Lung (tissue), 12 donors: ENCODE measurements around the gene LRFN5. TPM values are rescaled to one million over a fixed set of nuclear protein-coding genes. Genes with fewer than 3 reads are reported as not detected.

Experiments
- ATAC-seq: fragments of 200-7000 bp; cut with Tn5 transposase; one replicate; pipeline ENCODE4 v1.9.1; 2020; ENCODE audit warnings: moderate number of reproducible peaks; ENCODE audit not compliant: insufficient read depth, low FRiP score
- DNase-seq, 3 donors: peaks; one replicate each; pipeline ENCODE4 v3.0.0-alpha.2; 2013 to 2017
- H3K27ac ChIP-seq, 2 donors: one replicate each; pipeline ENCODE4 v1.5.1; 2013; ENCODE audit warnings: mild to moderate bottlenecking in 2 of 2, moderate library complexity in 2 of 2, control low read depth in 1 of 2, inconsistent platforms in 1 of 2, low read depth in 1 of 2, low read length in 1 of 2
- H3K27me3 ChIP-seq, 3 donors: one replicate each; pipeline ENCODE4 v1.5.1; 2013; ENCODE audit warnings: low read length in 2 of 3; ENCODE audit not compliant: control insufficient read depth in 3 of 3, insufficient read depth in 3 of 3
- H3K36me3 ChIP-seq, 4 donors: one replicate each; pipeline ENCODE4 v1.5.1; 2013; ENCODE audit warnings: low read length in 4 of 4, mild to moderate bottlenecking in 1 of 4, moderate library complexity in 1 of 4; ENCODE audit not compliant: control insufficient read depth in 4 of 4, insufficient read depth in 4 of 4
- H3K4me1 ChIP-seq, 5 donors: one replicate each; pipeline ENCODE4 v1.5.1; 2013; ENCODE audit warnings: low read length in 5 of 5, mild to moderate bottlenecking in 2 of 5, moderate library complexity in 1 of 5; ENCODE audit not compliant: control insufficient read depth in 5 of 5, insufficient read depth in 5 of 5
- H3K4me3 ChIP-seq: one replicate; pipeline ENCODE4 v1.5.1; 2013; ENCODE audit warnings: mild to moderate bottlenecking, control low read depth, moderate library complexity
- H3K9ac ChIP-seq, 2 donors: one replicate each; pipeline ENCODE4 v1.5.1; 2013; ENCODE audit warnings: low read length in 2 of 2, control low read depth in 1 of 2; ENCODE audit not compliant: insufficient read depth in 1 of 2
- H3K9me3 ChIP-seq, 4 donors: one replicate each; pipeline ENCODE4 v1.5.1; 2013; ENCODE audit warnings: low read length in 3 of 4, mild to moderate bottlenecking in 1 of 4, moderate library complexity in 1 of 4; ENCODE audit not compliant: control insufficient read depth in 4 of 4, insufficient read depth in 3 of 4
- WGBS, 2 donors: extraction: QIAGEN DNeasy Blood & Tissue Kit; methylation state at CpG; one replicate each; pipeline ENCODE4 v1.1.7; 2013; 5-methylcytosine and 5-hydroxymethylcytosine counted together
- polyA plus RNA-seq, 2 donors: library from polyadenylated mRNA; stranded (reverse); fragments of 200-250 nt; gene quantifications; one replicate each; pipeline ENCODE4 v1.2.1, GENCODE V29; 2013
- total RNA-seq, 2 donors: library from RNA; depleted of rRNA in 1 of 2; stranded (reverse); fragments of >200 nt in 1 of 2; gene quantifications; one replicate each; pipeline ENCODE4 v1.2.1, GENCODE V29; 2014 to 2021
- TF ChIP-seq, protein P1 (sequence below): IDR thresholded peaks from 2 replicates; pipeline ENCODE4 v1.5.1; 2012; ENCODE audit warnings: mild to moderate bottlenecking; ENCODE audit errors: control extremely low read depth, extremely low read depth
- donor health status: control.
- donor health status: control.
- donor health status: Bipolar disorder and iron deficiency.
- donor health status: healthy.
- donor health status: DM: yes; HTN: yes; CAD: no.

The LRFN5 gene
- total and polyA plus RNA-seq, 4 donors, result 0.40 to 12.6 (median 1.2) TPM

DNA sequence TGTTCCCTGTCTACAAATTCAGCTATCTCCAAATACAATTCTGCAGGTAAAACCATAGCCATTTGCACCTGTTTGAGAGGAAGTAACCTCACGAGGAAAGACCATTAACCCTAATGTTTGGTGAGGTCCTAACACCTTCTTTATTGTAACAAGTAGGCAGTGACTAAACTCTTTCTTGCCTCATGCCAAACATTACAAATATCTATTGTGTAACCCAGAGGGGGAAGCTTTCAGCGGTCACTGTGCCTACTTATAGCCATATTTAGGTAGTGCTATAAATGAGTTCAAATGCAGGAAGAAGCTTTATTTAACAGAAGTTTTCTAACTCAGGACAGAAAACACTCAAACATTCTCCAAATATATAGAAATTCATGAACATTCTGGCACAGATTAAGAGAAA lies 252.7 kb downstream of the LRFN5 start:
- Histone ChIP-seq H3K4me3 (no peak overlapping the region), H3K4me1 (no peaks in the 10 kb centered on the region), H3K36me3 (no peaks in the 10 kb centered on the region), H3K27me3 (no peaks in the 10 kb centered on the region), H3K27ac (no peak overlapping the region), H3K9me3 (peaks cover 0 to 4% (median 0%) of the 10 kb centered on the region in 4 donors), H3K9ac (no peak overlapping the region)
- WGBS, 2 donors, result 42 to 46% methylated on average over 2 of the region's 2 CpGs
- TF ChIP-seq, protein P1, sequence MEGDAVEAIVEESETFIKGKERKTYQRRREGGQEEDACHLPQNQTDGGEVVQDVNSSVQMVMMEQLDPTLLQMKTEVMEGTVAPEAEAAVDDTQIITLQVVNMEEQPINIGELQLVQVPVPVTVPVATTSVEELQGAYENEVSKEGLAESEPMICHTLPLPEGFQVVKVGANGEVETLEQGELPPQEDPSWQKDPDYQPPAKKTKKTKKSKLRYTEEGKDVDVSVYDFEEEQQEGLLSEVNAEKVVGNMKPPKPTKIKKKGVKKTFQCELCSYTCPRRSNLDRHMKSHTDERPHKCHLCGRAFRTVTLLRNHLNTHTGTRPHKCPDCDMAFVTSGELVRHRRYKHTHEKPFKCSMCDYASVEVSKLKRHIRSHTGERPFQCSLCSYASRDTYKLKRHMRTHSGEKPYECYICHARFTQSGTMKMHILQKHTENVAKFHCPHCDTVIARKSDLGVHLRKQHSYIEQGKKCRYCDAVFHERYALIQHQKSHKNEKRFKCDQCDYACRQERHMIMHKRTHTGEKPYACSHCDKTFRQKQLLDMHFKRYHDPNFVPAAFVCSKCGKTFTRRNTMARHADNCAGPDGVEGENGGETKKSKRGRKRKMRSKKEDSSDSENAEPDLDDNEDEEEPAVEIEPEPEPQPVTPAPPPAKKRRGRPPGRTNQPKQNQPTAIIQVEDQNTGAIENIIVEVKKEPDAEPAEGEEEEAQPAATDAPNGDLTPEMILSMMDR, result no peak
- ATAC-seq, result no peak
- peak in 1 of 3 donors; percentile 6 for DNase-seq

DNA sequence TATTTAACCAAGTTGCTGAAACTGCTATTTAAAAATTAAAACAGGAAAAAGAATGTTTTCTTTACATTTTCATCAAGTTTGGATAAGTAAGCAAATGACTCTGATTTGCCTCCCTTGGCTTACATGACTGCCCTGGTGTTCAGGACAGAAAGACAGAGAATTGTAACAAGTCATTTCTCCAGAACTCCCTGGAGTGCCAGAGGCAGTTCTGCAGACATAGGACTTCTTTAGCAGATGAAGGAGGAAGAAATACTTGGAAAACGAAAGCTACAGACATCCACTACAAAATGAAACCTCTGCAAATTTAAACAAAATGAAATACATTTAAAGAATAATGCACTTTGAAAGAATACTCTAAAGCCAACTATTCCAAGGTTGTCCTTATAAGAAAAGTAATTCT lies 253.9 kb downstream of the LRFN5 start:
- no peaks in the 10 kb centered on the region for H3K27me3 ChIP-seq
- H3K4me1 ChIP-seq, result no peaks in the 10 kb centered on the region
- no peaks in the 10 kb centered on the region for H3K36me3 ChIP-seq
- no peak for ATAC-seq
- 49 to 57% methylated on average over 1 of the region's 1 CpG for WGBS, 2 donors
- no peak overlapping the region for H3K4me3 ChIP-seq
- peaks cover 0 to 4% (median 0%) of the 10 kb centered on the region in 4 donors for H3K9me3 ChIP-seq
- no peak overlapping the region for H3K27ac ChIP-seq
- H3K9ac ChIP-seq, result no peak overlapping the region
- TF ChIP-seq, protein P1, result no peak
- peak in 2 of 3 donors; percentile 11 to 29 for DNase-seq

DNA sequence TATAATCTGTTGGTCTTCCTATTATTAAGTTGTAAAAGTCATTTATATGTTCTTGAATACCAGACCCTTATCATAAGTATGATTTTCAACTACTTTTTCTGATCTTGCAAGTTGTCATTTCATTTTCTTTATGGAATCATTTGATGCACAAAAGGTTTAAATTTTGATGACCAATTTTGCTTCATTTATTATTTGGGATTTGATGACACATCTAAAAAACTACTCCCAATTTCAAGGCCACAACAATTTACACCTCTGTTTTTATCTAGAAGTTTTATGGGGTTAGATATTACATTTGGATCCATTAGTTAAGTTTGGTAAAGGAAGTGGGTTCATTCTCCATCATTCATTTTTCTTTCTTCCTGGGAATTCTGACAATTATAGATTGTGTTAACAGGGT lies 259.2 kb downstream of the LRFN5 start:
- ATAC-seq (no peak), DNase-seq (no peak)
- TF ChIP-seq, protein P1, result no peak
- Histone ChIP-seq H3K36me3 (no peaks in the 10 kb centered on the region), H3K27me3 (no peaks in the 10 kb centered on the region), H3K27ac (no peak overlapping the region), H3K9ac (no peak overlapping the region), H3K9me3 (no peaks in the 10 kb centered on the region), H3K4me3 (no peak overlapping the region), H3K4me1 (no peaks in the 10 kb centered on the region)

DNA sequence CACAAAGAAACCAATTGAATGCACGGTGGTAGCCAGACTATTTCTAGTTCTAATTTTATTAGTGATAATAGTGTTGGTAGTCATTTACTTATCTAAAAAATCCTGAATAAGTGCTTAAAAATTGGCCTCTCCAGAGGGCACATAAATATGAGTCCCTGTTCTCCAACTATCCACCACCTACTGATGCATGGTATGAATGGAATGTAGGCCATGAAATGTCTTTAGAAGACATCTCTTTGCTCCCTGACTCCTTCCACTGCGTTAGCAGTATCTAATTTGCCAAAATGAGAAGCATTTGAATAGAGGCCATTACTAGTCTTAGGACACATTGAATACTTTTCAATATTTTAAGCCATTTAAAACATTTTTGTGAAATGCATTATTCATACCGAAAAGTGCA lies 261.7 kb downstream of the LRFN5 start:
- TF ChIP-seq, protein P1, result no peak
- Histone ChIP-seq H3K36me3 (no peaks in the 10 kb centered on the region), H3K4me1 (peaks cover 0 to 11% (median 0%) of the 10 kb centered on the region in 5 donors), H3K27me3 (no peaks in the 10 kb centered on the region), H3K4me3 (no peak overlapping the region), H3K9me3 (no peaks in the 10 kb centered on the region), H3K9ac (no peak overlapping the region), H3K27ac (no peak overlapping the region)
- ATAC-seq (no peak), DNase-seq (no peak)
- 66 to 80% methylated on average over 3 of the region's 3 CpGs for WGBS, 2 donors
